HCT116 (cell line): ENCODE data around the gene TBC1D8. TPM values are rescaled to one million over a fixed set of nuclear protein-coding genes. Genes with fewer than 3 reads are reported as not detected.
A peak's percentile ranks its signal among the peaks of the same experiment; 100 is the strongest.

Source experiments
- ATAC-seq: fragments of 200-7000 bp; cut with Tn5 transposase; 2 replicates; pipeline ENCODE4 v1.9.1; 2020; ENCODE audit warnings: mild to moderate bottlenecking, moderate library complexity
- BruUV-seq: library from RNA; stranded (reverse); fragments of 400-500 nt; replicated peaks from 2 replicates; lab custom pipeline; 2021; lab: Mats Ljungman, UMichigan
- CTCF ChIA-PET: fragments of 300-600 bp; sonication (Branson Sonifier 250); formaldehyde crosslinking; loops from one replicate; lab custom pipeline; 2021; ENCODE audit warnings: antibody characterized with exemption; lab: Charles Lee
- POLR2A ChIA-PET: fragments of 300-600, 350-600 bp; sonication (Branson Sonifier 250); formaldehyde crosslinking; loops from one replicate; lab custom pipeline; 2021; ENCODE audit warnings: antibody characterized with exemption; lab: Charles Lee
- RAD21 ChIA-PET, 2 experiments: fragments of 300-600 bp; sonication (Branson Sonifier 250); formaldehyde crosslinking; loops; one replicate each; lab custom pipeline; 2023; ENCODE audit warnings: low total read pairs in 2 of 2; ENCODE audit not compliant: uncharacterized antibody in 2 of 2, unreplicated experiment in 2 of 2, low non-redundant PET in 1 of 2; lab: Charles Lee
- DNase-seq: peaks from one replicate; pipeline ENCODE4 v3.0.0-alpha.2; 2010; ENCODE audit warnings: low read depth, low spot score
- H2AFZ ChIP-seq: fragments of 200-600 bp; shearing (Covaris generic), sonication (generic); 2 replicates; pipeline ENCODE4 v1.6.1; 2017; ENCODE audit warnings: low read depth, mixed run types, mixed read lengths, antibody characterized with exemption, low read length; ENCODE audit not compliant: poor library complexity, severe bottlenecking
- H3K27ac ChIP-seq: 2 replicates; pipeline ENCODE4 v1.5.1; 2012; ENCODE audit warnings: low read depth, low read length
- H3K27me3 ChIP-seq: fragments of 200-600 bp; sonication (generic); 2 replicates; pipeline ENCODE4 v1.6.1; 2016; ENCODE audit warnings: mixed run types, low read length, mixed read lengths; ENCODE audit not compliant: insufficient read depth
- H3K36me3 ChIP-seq, 2 experiments: fragments of 200-500 bp in 1 of 2; fragments of 200-600 bp in 1 of 2; sonication (Bioruptor generic) in 1 of 2; sonication (generic) in 1 of 2; 2 replicates each; pipeline versions ENCODE4 v1.5.1 to v1.6.1; 2014 to 2016; ENCODE audit warnings: low read length in 2 of 2, inconsistent platforms in 1 of 2, mixed read lengths in 1 of 2, mixed run types in 1 of 2; ENCODE audit not compliant: insufficient read depth in 2 of 2, control insufficient read depth in 1 of 2
- H3K4me1 ChIP-seq, 2 experiments: fragments of 200-600 bp in 1 of 2; sonication (generic) in 1 of 2; 2 replicates each; pipeline versions ENCODE4 v1.5.1 to v1.6.1; 2012 to 2017; ENCODE audit warnings: low read length in 2 of 2, inconsistent platforms in 1 of 2, mild to moderate bottlenecking in 1 of 2, mixed read lengths in 1 of 2, mixed run types in 1 of 2, moderate library complexity in 1 of 2; ENCODE audit not compliant: insufficient read depth in 2 of 2, control insufficient read depth in 1 of 2
- H3K4me2 ChIP-seq: fragments of 200-600 bp; sonication (generic); 2 replicates; pipeline ENCODE4 v1.6.1; 2017; ENCODE audit warnings: mixed run types, low read length, mixed read lengths
- H3K4me3 ChIP-seq, 2 experiments: fragments of 200-600 bp in 1 of 2; sonication (generic) in 1 of 2; replicated peaks in 1 of 2; 2 replicates each; pipeline ENCODE4 v1.5.1; 2011 to 2016; ENCODE audit warnings: low read length in 2 of 2, control low read depth in 1 of 2, low read depth in 1 of 2, mild to moderate bottlenecking in 1 of 2, mixed read lengths in 1 of 2, mixed run types in 1 of 2
- H3K79me2 ChIP-seq: fragments of 200-600 bp; sonication (generic); 2 replicates; pipeline ENCODE4 v1.6.1; 2017; ENCODE audit warnings: mild to moderate bottlenecking, mixed run types, low read length, moderate library complexity, mixed read lengths; ENCODE audit not compliant: insufficient read depth
- H3K9ac ChIP-seq: fragments of 200-600 bp; sonication (generic); 2 replicates; pipeline ENCODE4 v1.6.1; 2016; ENCODE audit warnings: low read length, mixed read lengths
- H3K9me2 ChIP-seq: fragments of 200-600 bp; sonication (generic), shearing (Covaris generic); 2 replicates; pipeline ENCODE4 v1.6.1; 2017; ENCODE audit warnings: mixed run types, mild to moderate bottlenecking, moderate library complexity; ENCODE audit not compliant: insufficient read depth
- H3K9me3 ChIP-seq, 2 experiments: fragments of 200-500 bp in 1 of 2; fragments of 200-600 bp in 1 of 2; sonication (Bioruptor generic) in 1 of 2; sonication (generic) in 1 of 2; 2 replicates each; pipeline ENCODE4 v1.6.1; 2014 to 2017; ENCODE audit warnings: low read length in 2 of 2, mixed read lengths in 2 of 2, inconsistent platforms in 1 of 2, low read depth in 1 of 2, mild to moderate bottlenecking in 1 of 2, mixed run types in 1 of 2, moderate library complexity in 1 of 2; ENCODE audit not compliant: control insufficient read depth in 1 of 2, insufficient read depth in 1 of 2
- H4K20me1 ChIP-seq: fragments of 200-600 bp; sonication (generic), shearing (Covaris generic); 2 replicates; pipeline ENCODE4 v1.6.1; 2017; ENCODE audit warnings: mixed run types, mild to moderate bottlenecking, moderate library complexity; ENCODE audit not compliant: insufficient read depth
- POLR2AphosphoS5 ChIP-seq: IDR thresholded peaks from 2 replicates; pipeline ENCODE4 v1.6.1; 2011; ENCODE audit warnings: mild to moderate bottlenecking, low read depth, low read length, moderate library complexity
- RAD21 ChIP-seq: IDR thresholded peaks from 2 replicates; pipeline ENCODE4 v1.6.1; 2012; ENCODE audit warnings: low read depth, mild to moderate bottlenecking
- SRF ChIP-seq: IDR thresholded peaks from 2 replicates; pipeline ENCODE4 v1.6.1; 2012; ENCODE audit warnings: low read depth
- intact Hi-C: fragments of 100-400 bp; cut with micrococcal nuclease; formaldehyde crosslinking; loops from 2 replicates; pipeline ENCODE4 v1.10.0; 2022
- total RNA-seq: library from RNA; stranded (reverse); gene quantifications from one replicate; pipeline ENCODE4 v1.2.1, GENCODE V29; 2021; ENCODE audit not compliant: unreplicated experiment
- TF ChIP-seq, protein P1 (sequence below), 3 experiments: fragments of 200-600 bp in 1 of 3; sonication (generic) in 1 of 3; IDR thresholded peaks in 2 of 3; conservative IDR thresholded peaks in 1 of 3; 2 replicates each; pipeline ENCODE4 v1.5.1; 2012 to 2017; ENCODE audit warnings: low read depth in 2 of 3, low read length in 2 of 3, antibody characterized with exemption in 1 of 3, borderline replicate concordance in 1 of 3, control low read depth in 1 of 3, mild to moderate bottlenecking in 1 of 3, mixed read lengths in 1 of 3, mixed run types in 1 of 3, moderate library complexity in 1 of 3; ENCODE audit not compliant: insufficient read depth in 1 of 3

TBC1D8 gene
- total RNA-seq, 1 experiment from 2014 or later: 44.0 TPM

DNA sequence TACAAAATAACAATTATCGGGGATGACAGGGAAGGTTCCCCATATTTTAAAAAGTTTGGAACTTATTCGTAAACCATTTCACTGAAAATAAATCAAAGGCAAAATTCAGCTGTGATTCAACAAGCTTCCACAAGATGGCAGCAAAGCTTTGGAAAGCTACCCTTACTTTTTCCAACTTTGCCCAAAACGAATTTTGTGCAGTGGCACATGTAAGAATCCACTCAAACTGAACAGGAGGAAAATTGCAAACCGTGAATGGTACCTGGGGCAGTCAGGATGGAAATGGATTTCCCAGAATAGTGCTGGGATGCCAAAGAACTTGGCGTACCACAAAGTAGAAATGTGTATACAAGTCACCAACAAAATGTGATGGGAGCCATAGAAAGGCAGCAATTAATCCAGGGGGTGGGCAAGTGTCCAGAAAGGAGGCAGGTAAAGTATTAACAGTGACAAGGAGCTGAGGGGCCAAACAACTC, 138.4 kb downstream of the TBC1D8 start:
- Histone ChIP-seq H3K4me3 (no peak overlapping the region), H4K20me1 (peaks cover 24% of the 10 kb centered on the region; the same call in 1 of the 2 replicates), H3K4me1 (no peaks in the 10 kb centered on the region), H3K27ac (no peak overlapping the region), H3K9me3 (no peaks in the 10 kb centered on the region), H2AFZ (no peak overlapping the region), H3K4me2 (no peak overlapping the region), H3K36me3 (peaks cover 20 to 22% of the 10 kb centered on the region in 2 experiments; a peak in 2 of 4 replicates), H3K79me2 (peaks cover 2% of the 10 kb centered on the region; the same call in 1 of the 2 replicates), H3K9me2 (no peaks in the 10 kb centered on the region), H3K27me3 (no peaks in the 10 kb centered on the region), H3K9ac (no peak overlapping the region)
- TF ChIP-seq POLR2AphosphoS5 (0 out of 2 replicates have a peak, but pooled peaks have one; percentile 13), SRF (no peak), RAD21 (peak; percentile 79)
- TF ChIP-seq, protein P1, sequence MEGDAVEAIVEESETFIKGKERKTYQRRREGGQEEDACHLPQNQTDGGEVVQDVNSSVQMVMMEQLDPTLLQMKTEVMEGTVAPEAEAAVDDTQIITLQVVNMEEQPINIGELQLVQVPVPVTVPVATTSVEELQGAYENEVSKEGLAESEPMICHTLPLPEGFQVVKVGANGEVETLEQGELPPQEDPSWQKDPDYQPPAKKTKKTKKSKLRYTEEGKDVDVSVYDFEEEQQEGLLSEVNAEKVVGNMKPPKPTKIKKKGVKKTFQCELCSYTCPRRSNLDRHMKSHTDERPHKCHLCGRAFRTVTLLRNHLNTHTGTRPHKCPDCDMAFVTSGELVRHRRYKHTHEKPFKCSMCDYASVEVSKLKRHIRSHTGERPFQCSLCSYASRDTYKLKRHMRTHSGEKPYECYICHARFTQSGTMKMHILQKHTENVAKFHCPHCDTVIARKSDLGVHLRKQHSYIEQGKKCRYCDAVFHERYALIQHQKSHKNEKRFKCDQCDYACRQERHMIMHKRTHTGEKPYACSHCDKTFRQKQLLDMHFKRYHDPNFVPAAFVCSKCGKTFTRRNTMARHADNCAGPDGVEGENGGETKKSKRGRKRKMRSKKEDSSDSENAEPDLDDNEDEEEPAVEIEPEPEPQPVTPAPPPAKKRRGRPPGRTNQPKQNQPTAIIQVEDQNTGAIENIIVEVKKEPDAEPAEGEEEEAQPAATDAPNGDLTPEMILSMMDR (IDR thresholded peaks at IDR 0.05 in 2 of 3, conservative IDR thresholded peaks at IDR 0.05 in 1 of 3; ENCODE audit: borderline replicate concordance in 1 of 3, insufficient read depth in 1 of 3, low read depth in 2 of 3, low read length in 2 of 3): peak; percentile 67 to 90 (median 68); a peak in 5 of 6 replicates
- CTCF ChIA-PET: interaction anchor here (0.7 to 1.7 kb wide), 19 partner anchors 25 to 418 kb away, joined by 3 to 31 read pairs (median 4); partner anchors contain the start of gene TBC1D8
- RAD21 ChIA-PET: interaction anchor here (0.6 to 1.3 kb wide), 5 partner anchors 138 to 203 kb away, joined by 3 to 4 read pairs (median 4); partner anchors contain the start of gene TBC1D8 (in 1 of the 2)
- POLR2A ChIA-PET: interaction anchor here (1.0 kb wide), 1 partner anchor 11 kb away, joined by 4 read pairs; the partner anchor contains the start of gene RPL31
- ATAC-seq: no peak
- intact Hi-C loops: loop anchor here (1.0 kb wide), 3 partner anchors 140 to 240 kb away; partner anchors contain the start of gene CNOT11
- BruUV-seq: no TSS peak
- no peak for DNase-seq
